Measurements from ENCODE around the gene PLA2G4E.

Gene PLA2G4E, protein sequence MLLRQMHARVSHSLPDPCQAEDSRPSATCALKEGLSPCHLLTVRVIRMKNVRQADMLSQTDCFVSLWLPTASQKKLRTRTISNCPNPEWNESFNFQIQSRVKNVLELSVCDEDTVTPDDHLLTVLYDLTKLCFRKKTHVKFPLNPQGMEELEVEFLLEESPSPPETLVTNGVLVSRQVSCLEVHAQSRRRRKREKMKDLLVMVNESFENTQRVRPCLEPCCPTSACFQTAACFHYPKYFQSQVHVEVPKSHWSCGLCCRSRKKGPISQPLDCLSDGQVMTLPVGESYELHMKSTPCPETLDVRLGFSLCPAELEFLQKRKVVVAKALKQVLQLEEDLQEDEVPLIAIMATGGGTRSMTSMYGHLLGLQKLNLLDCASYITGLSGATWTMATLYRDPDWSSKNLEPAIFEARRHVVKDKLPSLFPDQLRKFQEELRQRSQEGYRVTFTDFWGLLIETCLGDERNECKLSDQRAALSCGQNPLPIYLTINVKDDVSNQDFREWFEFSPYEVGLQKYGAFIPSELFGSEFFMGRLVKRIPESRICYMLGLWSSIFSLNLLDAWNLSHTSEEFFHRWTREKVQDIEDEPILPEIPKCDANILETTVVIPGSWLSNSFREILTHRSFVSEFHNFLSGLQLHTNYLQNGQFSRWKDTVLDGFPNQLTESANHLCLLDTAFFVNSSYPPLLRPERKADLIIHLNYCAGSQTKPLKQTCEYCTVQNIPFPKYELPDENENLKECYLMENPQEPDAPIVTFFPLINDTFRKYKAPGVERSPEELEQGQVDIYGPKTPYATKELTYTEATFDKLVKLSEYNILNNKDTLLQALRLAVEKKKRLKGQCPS

GRCh38 chr15:42020713-42021273, at the start of gene PLA2G4E:
Gene PLA2G4E, minus strand, starts transcription at chr15:42021042. Its CDS starts 12 bp downstream, at chr15:42021030.
- no peak for DNase-seq

- DNase-seq, result no peak
These were observed 49.6 kb upstream of the PLA2G4E start for GRCh38 chr15:42070279-42070975.

DNA sequence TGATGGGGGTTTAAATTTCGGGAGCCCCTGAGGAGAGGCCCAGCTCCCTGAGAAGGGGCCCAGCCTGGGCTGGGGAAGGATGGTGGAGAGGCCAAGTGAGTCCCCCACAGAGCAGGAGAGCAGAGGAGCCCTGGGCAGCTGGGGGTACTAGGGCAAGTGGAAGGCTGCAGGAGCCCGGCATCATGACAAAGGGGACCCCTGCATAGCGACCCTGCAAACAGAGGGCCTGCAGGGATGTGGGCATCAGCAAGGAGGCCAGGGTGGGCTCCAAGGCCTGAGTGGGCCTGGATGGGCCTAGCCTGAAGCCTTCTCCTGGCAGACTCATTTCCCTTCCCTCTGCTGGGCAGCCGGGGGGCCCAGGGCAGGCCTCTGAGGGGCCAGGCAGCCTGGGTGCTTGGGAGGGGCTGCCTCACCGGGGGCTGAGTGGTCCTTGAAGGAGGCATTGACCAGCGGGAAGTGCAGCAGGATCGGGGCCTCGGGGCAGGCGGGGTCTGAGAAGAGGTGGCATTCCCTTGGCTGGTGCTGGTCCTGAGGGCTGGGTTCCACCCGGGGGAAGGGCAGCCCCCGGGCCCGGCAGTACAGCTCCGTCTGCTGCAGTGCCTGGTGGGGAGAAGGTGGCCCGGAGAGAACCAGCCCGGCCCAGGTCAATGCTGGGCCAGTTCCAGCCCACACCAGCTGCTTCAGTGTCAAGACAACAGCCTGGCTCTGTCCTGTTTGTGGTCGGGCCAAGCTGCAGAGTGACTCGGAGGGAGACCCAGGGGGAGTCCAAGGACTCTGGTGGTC, 48.8 kb upstream of the PLA2G4E start:
- DNase-seq, result no peak

GRCh38 chr15:42069025-42069424, 48.2 kb upstream of the PLA2G4E start:
- DNase-seq, result no peak

GRCh38 chr15:42068601-42069000, 47.8 kb upstream of the PLA2G4E start:
- DNase-seq, result no peak

DNA sequence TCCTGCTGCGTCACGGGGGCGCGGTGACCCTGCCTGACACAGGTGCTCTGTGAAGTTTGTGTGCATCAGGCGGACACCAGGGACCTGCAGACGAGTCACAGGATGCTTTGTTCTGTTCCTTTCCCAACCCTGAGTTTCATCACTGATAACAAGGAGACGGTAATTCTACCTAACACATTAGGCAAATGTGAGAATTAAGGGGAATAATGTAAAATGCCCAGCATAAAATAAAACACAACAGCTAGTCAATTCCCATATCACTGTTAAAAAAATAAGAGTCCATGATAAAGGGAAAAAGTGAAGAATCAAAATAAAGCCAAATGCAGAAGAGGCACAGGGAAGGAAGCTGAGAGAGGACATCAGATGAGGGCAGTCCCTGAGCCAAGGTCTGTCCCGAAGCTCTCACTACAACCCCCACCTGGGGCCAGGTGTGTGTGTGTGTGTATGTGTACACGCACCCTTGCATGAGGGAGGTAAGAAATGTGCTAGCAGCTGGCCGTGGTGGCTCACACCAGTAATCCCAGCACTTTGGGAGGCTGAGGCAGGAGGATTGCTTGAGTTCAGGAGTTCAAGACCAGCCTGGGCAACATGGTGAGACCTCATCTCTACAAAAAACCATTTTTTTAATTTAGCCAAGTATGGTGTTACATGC, 46.0 kb upstream of the PLA2G4E start:
- DNase-seq, result no peak

DNA sequence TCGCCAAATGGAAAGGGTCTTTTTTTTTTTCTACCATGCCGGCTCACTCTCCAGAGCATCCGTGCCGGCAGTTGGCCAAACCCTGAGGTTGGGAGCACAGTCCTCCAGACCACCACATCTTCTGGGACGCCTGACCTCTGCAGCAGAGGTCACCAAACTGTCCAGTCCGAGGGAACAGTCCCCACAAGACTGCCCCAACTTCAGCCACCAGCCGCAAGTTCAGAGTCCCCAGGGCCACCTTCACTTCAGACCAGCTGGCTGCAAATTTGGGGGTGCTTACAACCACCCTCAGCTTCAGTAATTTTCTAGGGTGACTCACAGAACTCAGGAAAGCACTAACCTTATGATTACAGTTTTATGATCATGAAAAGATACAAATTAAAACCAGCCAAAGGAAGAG, 44.6 kb upstream of the PLA2G4E start:
- DNase-seq, result no peak

DNA sequence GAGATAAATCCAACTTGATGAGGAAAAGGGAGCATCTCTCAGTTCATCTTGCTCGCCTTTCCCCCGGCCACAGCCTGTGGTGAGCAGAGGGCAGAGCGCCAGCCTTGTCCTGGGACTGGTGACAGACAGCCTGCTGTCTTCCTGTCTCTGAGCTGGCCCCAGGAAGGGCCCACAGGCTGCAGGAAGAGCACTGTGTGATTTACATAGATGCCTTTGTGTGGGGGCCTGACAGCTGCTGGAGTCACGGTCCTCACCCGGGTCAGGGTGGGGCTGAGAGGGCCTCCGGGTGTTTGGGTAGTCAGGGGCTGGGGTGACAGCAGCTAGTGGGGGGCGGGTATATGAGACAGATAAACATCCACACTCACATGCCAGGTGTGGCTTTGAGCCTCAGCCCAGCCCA, 44.2 kb upstream of the PLA2G4E start:
- DNase-seq, result no peak

GRCh38 chr15:42064271-42064670, 43.4 kb upstream of the PLA2G4E start:
- no peak for DNase-seq

- DNase-seq, result no peak
These were observed 42.4 kb upstream of the PLA2G4E start for GRCh38 chr15:42063122-42063848.

DNA sequence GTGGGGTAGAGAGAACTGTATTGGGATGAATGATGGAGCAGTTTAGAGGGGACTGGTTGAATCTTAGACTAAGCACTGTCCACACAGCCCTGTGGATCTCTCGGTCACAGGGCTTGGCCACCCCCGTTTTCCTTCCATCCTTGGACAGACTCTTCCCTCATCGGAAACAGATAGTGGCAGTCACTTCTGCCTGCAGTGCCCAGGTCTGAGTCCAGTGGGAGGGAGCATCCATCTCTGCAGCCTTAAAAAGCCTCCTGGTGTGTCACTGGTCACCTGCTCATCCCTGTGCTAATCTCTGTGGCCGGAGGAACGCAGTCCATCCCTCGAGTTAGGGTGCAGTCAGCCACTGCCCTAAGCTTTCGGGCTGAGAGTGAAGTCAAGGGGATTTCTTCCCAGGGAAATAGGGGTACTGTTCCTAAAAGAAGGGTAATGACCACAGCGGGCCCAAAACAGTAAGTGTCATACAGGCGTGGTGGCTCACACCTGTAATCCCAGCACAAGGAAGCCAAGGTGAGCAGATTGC, 41.5 kb upstream of the PLA2G4E start:
- no peak for DNase-seq

- DNase-seq, result no peak
These were observed 40.0 kb upstream of the PLA2G4E start for GRCh38 chr15:42060797-42061196.

GRCh38 chr15:42060477-42060763, 39.6 kb upstream of the PLA2G4E start:
- no peak for DNase-seq

DNA sequence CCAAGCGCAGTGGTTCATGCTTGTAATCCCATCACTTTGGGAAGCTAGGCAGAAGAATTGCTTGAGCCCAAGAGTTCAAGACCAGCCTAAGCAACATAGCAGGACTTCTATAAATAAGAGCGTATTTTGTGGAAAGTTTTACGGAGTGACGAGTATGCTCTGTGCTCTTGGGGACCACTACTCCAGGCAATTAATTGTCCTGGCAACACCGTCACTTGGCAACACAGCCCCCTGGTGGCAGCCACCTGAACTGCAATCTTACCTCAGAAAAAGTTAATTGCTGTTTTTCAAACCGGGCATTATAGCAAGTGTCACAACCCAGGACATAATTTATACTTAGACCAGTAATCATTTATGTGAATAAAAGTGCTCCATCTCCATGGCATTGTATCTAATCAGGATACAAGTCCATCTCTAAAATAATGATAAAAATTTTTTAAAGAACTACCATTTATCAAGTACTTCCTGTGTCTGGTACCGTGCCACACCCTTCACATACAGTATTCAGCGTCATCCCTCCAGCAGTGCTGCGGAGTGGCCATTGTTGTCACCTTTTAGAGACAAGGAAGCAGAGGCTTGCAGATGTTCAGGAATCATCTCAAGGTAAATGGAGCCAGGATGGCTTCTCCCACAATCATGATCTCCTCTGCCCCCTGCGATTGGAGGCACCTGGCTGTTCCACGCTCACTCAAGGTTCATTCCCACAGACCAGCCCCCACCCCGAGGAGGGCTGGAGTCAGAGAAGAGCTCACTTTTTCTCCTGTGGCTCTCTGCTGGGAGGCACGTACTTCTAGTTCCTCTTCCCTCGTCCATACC, 39.0 kb upstream of the PLA2G4E start:
- peak; percentile 51 for DNase-seq

DNA sequence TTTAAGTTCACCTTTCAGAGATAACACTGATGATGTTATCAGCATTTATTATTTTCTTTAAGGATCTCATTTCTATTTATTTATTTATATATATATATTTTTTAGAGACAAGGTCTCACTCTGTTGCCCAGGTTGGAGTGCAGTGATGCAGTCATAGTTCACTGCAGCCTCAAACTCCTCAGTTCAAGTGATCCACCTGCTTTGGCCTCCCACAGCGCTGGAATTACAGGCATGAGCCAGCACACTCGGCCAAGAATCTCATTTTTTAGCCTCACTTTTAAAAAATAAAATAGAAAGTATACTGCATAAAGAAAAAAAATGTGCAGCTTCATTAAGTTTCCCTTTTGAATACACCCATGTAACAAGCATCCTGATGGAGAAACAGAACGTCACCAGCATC, 37.9 kb upstream of the PLA2G4E start:
- DNase-seq, result no peak

GRCh38 chr15:42057799-42058646, 37.2 kb upstream of the PLA2G4E start:
- DNase-seq, result no peak

- no peak for DNase-seq
These were observed 36.3 kb upstream of the PLA2G4E start for GRCh38 chr15:42056934-42057798.

DNA sequence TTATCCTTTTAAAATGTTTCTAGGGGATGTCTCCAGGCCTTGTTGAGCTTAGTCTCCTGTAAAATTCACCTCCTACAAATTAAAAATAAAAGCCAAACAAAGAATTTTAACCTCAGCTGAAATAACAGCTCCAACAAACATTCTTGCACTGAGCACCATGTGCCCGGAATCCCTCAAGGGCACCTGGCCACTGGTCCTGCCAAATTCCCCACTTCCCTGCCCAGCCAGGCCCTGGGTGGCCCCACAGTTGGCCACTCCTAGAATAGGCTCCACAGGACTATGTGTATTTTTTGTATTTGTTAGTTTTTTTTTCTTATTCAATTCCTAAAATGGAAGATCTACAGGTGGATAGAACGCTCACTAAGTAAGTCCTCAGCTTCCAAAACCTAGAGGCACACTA, 33.1 kb upstream of the PLA2G4E start:
- no peak for DNase-seq
